Measurements from ENCODE around the gene SULF2. TPM values are rescaled to one million over a fixed set of nuclear protein-coding genes. Genes with fewer than 3 reads are reported as not detected.

SULF2 gene
- total and polyA plus RNA-seq, 8 donors, result 11.3 to 42.0 (median 15.8) TPM

DNA sequence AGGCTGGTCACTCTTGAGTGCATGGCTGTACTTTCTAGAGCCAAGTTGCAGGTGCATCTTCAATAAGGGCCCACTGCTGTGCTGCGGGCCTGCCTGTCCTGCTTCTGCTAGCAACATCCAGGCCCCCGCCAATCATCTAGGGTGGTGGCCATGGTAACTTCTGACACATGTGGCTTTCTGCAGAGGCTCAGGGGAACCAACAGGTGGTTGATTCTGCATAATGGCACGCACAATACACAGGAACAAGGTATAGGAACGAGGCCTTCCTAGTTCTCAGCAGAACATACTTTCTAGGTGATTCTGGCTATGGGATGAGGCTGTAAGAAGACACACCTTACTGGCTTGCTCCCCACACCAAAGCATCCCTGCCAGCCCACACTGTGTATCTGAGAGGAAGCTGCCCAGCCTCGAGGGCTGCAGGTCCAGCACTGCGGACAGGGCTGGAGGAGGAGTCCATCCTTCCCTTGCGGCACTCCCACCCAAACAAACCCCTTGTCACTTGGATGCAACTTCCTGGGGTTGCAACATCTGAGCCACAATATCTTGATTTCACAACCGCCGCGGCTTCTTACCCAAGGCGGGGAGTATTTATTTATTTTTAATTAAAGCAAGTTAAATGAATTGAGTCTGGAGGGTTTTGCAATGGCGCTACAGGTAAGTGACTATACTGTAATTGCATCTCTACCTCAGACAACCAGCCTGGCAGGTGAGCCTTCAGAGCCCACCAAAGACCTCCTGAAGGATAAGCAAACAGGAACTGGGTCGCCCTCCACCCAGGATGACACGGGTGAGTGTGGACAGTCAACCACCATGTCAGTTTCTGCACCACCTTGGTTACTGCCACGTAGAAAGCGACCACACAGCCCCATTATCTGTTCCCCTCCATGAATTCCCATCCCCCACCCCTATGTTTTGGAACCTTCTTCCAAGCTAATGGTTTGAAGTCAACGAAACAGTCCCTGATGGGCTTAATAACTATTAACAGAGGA is 49.6 kb downstream of the SULF2 start:
- peak; percentile 92 for ATAC-seq
- Histone ChIP-seq H3K36me3 (no peaks in the 10 kb centered on the region), H3K4me1 (peaks cover 0 to 27% of the 10 kb centered on the region in 2 donors), H3K27me3 (peaks cover 0 to 7% of the 10 kb centered on the region in 2 donors), H3K9me3 (no peaks in the 10 kb centered on the region), H3K4me3 (no peak overlapping the region), H3K27ac (peak overlapping the region in 1 of 2 donors; percentile 80)
- TF ChIP-seq, protein P1, sequence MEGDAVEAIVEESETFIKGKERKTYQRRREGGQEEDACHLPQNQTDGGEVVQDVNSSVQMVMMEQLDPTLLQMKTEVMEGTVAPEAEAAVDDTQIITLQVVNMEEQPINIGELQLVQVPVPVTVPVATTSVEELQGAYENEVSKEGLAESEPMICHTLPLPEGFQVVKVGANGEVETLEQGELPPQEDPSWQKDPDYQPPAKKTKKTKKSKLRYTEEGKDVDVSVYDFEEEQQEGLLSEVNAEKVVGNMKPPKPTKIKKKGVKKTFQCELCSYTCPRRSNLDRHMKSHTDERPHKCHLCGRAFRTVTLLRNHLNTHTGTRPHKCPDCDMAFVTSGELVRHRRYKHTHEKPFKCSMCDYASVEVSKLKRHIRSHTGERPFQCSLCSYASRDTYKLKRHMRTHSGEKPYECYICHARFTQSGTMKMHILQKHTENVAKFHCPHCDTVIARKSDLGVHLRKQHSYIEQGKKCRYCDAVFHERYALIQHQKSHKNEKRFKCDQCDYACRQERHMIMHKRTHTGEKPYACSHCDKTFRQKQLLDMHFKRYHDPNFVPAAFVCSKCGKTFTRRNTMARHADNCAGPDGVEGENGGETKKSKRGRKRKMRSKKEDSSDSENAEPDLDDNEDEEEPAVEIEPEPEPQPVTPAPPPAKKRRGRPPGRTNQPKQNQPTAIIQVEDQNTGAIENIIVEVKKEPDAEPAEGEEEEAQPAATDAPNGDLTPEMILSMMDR (IDR thresholded peaks at IDR 0.05), result no peak
- intact Hi-C loops (cut with DNase I), result no loop called here
- DNase-seq, result peak in 3 of 4 donors; percentile 43 to 90 (median 83)

- peaks cover 0 to 21% of the 10 kb centered on the region in 2 donors for H3K4me1 ChIP-seq
- no peak overlapping the region for H3K4me3 ChIP-seq
- no peak for DNase-seq
- no peaks in the 10 kb centered on the region for H3K27me3 ChIP-seq
- no peaks in the 10 kb centered on the region for H3K9me3 ChIP-seq
- no peak for ATAC-seq
- H3K36me3 ChIP-seq, result no peaks in the 10 kb centered on the region
- TF ChIP-seq, protein P1 (IDR thresholded peaks at IDR 0.05), result no peak
- H3K27ac ChIP-seq, result peak overlapping the region in 1 of 2 donors; percentile 80
- intact Hi-C loops (cut with DNase I), result no loop called here
Observed at GRCh38 chr20:47734870-47735269, 50.4 kb downstream of the SULF2 start.

GRCh38 chr20:47733892-47734291 is 51.4 kb downstream of the SULF2 start:
- intact Hi-C loops (cut with DNase I), result no loop called here
- DNase-seq, result no peak
- TF ChIP-seq, protein P1 (IDR thresholded peaks at IDR 0.05), result no peak
- Histone ChIP-seq H3K4me3 (no peak overlapping the region), H3K4me1 (peaks cover 0 to 21% of the 10 kb centered on the region in 2 donors), H3K36me3 (no peaks in the 10 kb centered on the region), H3K27me3 (no peaks in the 10 kb centered on the region), H3K27ac (no peak overlapping the region), H3K9me3 (no peaks in the 10 kb centered on the region)
- no peak for ATAC-seq

GRCh38 chr20:47730744-47731143 is 54.5 kb downstream of the SULF2 start:
- Histone ChIP-seq H3K9me3 (no peaks in the 10 kb centered on the region), H3K27me3 (no peaks in the 10 kb centered on the region), H3K36me3 (no peaks in the 10 kb centered on the region), H3K27ac (no peak overlapping the region), H3K4me3 (no peak overlapping the region), H3K4me1 (peaks cover 0 to 40% of the 10 kb centered on the region in 2 donors)
- ATAC-seq (no peak), DNase-seq (no peak)
- intact Hi-C loops (cut with DNase I), result no loop called here
- TF ChIP-seq, protein P1 (IDR thresholded peaks at IDR 0.05), result no peak

- DNase-seq (no peak), ATAC-seq (no peak)
- Histone ChIP-seq H3K9me3 (no peaks in the 10 kb centered on the region), H3K4me3 (no peak overlapping the region), H3K36me3 (no peaks in the 10 kb centered on the region), H3K27me3 (no peaks in the 10 kb centered on the region), H3K4me1 (peaks cover 0 to 39% of the 10 kb centered on the region in 2 donors), H3K27ac (no peak overlapping the region)
- intact Hi-C loops (cut with DNase I), result no loop called here
- TF ChIP-seq, protein P1 (IDR thresholded peaks at IDR 0.05), result no peak
Observed at GRCh38 chr20:47729472-47729871, 55.8 kb downstream of the SULF2 start.

All from left lung (tissue), 10 donors.